ENCODE data around the gene FYN. TPM values are rescaled to one million over a fixed set of nuclear protein-coding genes. Genes with fewer than 3 reads are reported as not detected.

Gene FYN
- polyA plus RNA-seq, 3 donors: 88.4 to 149 (median 114) TPM

- Mint-ChIP-seq H3K9me3 (peaks cover 0 to 7% (median 5%) of the 10 kb centered on the region in 7 donors), H3K27ac (no peak overlapping the region), H3K4me1 (peaks cover 3% of the 10 kb centered on the region), H3K27me3 (ENCODE audit: low read depth in 3 of 3) (peaks cover 0 to 11% (median 5%) of the 10 kb centered on the region in 3 donors), H3K4me3 (peak overlapping the region; percentile 7 to 24), H3K36me3 (peaks cover 0 to 5% of the 10 kb centered on the region in 2 donors)
- Histone ChIP-seq H3K27me3 (ENCODE audit: control insufficient read depth in 2 of 2, insufficient read depth in 2 of 2, low read length in 2 of 2) (peaks cover 0 to 3% of the 10 kb centered on the region in 2 donors), H3K4me3 (replicated peaks in 1 of 3; ENCODE audit: low read depth in 2 of 3, low read length in 3 of 3) (no peak overlapping the region), H3K9me3 (replicated peaks in 1 of 2; ENCODE audit: control insufficient read depth in 1 of 2, insufficient read depth in 1 of 2, low read length in 2 of 2) (peaks cover 0 to 5% of the 10 kb centered on the region in 2 donors), H3K4me1 (ENCODE audit: control insufficient read depth in 1 of 2, insufficient read depth in 2 of 2, low read length in 2 of 2) (no peaks in the 10 kb centered on the region), H3K36me3 (replicated peaks in 1 of 2; ENCODE audit: control insufficient read depth in 1 of 2, insufficient read depth in 2 of 2, low read length in 2 of 2) (no peaks in the 10 kb centered on the region), H3K9ac (ENCODE audit: insufficient read depth, low read length, poor library complexity, severe bottlenecking) (no peak overlapping the region), H3K4me2 (replicated peaks; ENCODE audit: extremely low read depth, low read length, poor library complexity, severe bottlenecking) (no peak overlapping the region), H2AFZ (ENCODE audit: insufficient read depth, low read depth, low read length, poor library complexity, severe bottlenecking) (no peak overlapping the region), H4K20me1 (ENCODE audit: insufficient read depth, low read length) (no peaks in the 10 kb centered on the region), H3K79me2 (ENCODE audit: insufficient read depth, low read length) (no peaks in the 10 kb centered on the region), H3K27ac (ENCODE audit: low read depth in 1 of 2, low read length in 2 of 2) (no peak overlapping the region)
- TF ChIP-seq CTCF (IDR thresholded peaks at IDR 0.05): no peak
- intact Hi-C loops (cut with micrococcal nuclease): no loop called here
- no peak for DNase-seq
- 100% methylated on average over 2 of the region's 8 CpGs for WGBS (ENCODE audit: insufficient coverage)
Observed at GRCh38 chr6:111631903-111632460, 241.3 kb downstream of the FYN start.

- Histone ChIP-seq H3K27ac (ENCODE audit: low read depth in 1 of 2, low read length in 2 of 2) (no peak overlapping the region), H3K36me3 (replicated peaks in 1 of 2; ENCODE audit: control insufficient read depth in 1 of 2, insufficient read depth in 2 of 2, low read length in 2 of 2) (no peaks in the 10 kb centered on the region), H3K9ac (ENCODE audit: insufficient read depth, low read length, poor library complexity, severe bottlenecking) (no peak overlapping the region), H3K4me1 (ENCODE audit: control insufficient read depth in 1 of 2, insufficient read depth in 2 of 2, low read length in 2 of 2) (no peaks in the 10 kb centered on the region), H3K4me3 (replicated peaks in 1 of 3; ENCODE audit: low read depth in 2 of 3, low read length in 3 of 3) (no peak overlapping the region), H2AFZ (ENCODE audit: insufficient read depth, low read depth, low read length, poor library complexity, severe bottlenecking) (no peak overlapping the region), H3K27me3 (ENCODE audit: control insufficient read depth in 2 of 2, insufficient read depth in 2 of 2, low read length in 2 of 2) (peaks cover 0 to 3% of the 10 kb centered on the region in 2 donors), H3K9me3 (replicated peaks in 1 of 2; ENCODE audit: control insufficient read depth in 1 of 2, insufficient read depth in 1 of 2, low read length in 2 of 2) (peaks cover 0 to 5% of the 10 kb centered on the region in 2 donors), H3K4me2 (replicated peaks; ENCODE audit: extremely low read depth, low read length, poor library complexity, severe bottlenecking) (no peak overlapping the region), H3K79me2 (ENCODE audit: insufficient read depth, low read length) (no peaks in the 10 kb centered on the region), H4K20me1 (ENCODE audit: insufficient read depth, low read length) (no peaks in the 10 kb centered on the region)
- DNase-seq: no peak
- no peak for TF ChIP-seq CTCF (IDR thresholded peaks at IDR 0.05)
- Mint-ChIP-seq H3K27me3 (ENCODE audit: low read depth in 3 of 3) (peaks cover 0 to 11% (median 5%) of the 10 kb centered on the region in 3 donors), H3K4me1 (peaks cover 3% of the 10 kb centered on the region), H3K9me3 (peaks cover 0 to 7% (median 5%) of the 10 kb centered on the region in 7 donors), H3K4me3 (no peak overlapping the region), H3K36me3 (peaks cover 0 to 3% of the 10 kb centered on the region in 2 donors), H3K27ac (no peak overlapping the region)
- WGBS (ENCODE audit: insufficient coverage): 40% methylated on average over 1 of the region's 6 CpGs
- intact Hi-C loops (cut with micrococcal nuclease): no loop called here
Observed at GRCh38 chr6:111631018-111631417, 242.2 kb downstream of the FYN start.

Measured in CD14-positive monocyte (primary cell).